ENCODE data around the gene TMEM114.

The TMEM114 gene

DNA sequence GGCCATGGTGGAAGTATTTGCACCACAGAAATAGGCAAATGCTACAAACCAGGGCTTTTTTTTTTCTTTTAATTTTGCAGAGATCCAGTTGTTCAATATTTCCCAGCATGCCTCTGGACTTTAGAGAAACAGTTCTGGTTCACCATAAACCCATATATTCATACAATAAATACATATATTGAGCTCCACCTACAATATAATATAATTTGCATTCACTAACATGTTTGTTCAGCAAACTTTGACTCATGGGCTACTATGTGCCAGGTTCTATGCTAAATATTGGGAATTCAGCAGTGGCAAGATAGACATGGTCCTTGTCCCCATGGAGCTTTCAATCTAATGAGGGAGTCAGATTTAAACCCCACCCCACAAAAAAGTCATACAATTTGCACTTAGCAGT lies 3.2 kb downstream of the TMEM114 start:
- no peak overlapping the region for H3K4me3 ChIP-seq (ENCODE audit: control insufficient read depth, low read depth, low read length)
- TF ChIP-seq, protein P1, sequence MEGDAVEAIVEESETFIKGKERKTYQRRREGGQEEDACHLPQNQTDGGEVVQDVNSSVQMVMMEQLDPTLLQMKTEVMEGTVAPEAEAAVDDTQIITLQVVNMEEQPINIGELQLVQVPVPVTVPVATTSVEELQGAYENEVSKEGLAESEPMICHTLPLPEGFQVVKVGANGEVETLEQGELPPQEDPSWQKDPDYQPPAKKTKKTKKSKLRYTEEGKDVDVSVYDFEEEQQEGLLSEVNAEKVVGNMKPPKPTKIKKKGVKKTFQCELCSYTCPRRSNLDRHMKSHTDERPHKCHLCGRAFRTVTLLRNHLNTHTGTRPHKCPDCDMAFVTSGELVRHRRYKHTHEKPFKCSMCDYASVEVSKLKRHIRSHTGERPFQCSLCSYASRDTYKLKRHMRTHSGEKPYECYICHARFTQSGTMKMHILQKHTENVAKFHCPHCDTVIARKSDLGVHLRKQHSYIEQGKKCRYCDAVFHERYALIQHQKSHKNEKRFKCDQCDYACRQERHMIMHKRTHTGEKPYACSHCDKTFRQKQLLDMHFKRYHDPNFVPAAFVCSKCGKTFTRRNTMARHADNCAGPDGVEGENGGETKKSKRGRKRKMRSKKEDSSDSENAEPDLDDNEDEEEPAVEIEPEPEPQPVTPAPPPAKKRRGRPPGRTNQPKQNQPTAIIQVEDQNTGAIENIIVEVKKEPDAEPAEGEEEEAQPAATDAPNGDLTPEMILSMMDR (IDR thresholded peaks at IDR 0.05; ENCODE audit: control insufficient read depth, insufficient read depth, low read depth, low read length, missing control alignments), result no peak
- DNase-seq (ENCODE audit: low read depth), result no peak

DNA sequence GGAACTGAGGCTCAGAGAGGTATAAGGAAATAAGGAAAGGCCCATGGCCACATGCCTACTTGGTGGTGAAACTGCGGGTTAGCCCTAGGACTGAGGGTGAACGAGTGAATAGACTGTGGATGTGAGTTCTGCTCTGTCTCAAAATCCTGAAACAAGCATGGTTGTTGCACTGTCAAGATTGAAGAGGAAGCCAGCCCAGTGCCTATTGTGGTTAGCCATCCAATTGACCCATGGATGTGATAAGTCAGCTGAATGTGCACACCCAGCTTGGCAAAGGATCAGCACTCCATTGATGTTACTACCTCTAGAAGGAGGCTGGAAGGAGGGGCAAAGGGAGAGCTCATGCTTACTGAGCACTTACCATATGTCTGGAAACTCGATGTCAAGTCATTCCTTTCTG lies 4.5 kb downstream of the TMEM114 start:
- no peak overlapping the region for H3K4me3 ChIP-seq (ENCODE audit: control insufficient read depth, low read depth, low read length)
- no peak for DNase-seq (ENCODE audit: low read depth)
- TF ChIP-seq, protein P1 (IDR thresholded peaks at IDR 0.05; ENCODE audit: control insufficient read depth, insufficient read depth, low read depth, low read length, missing control alignments), result no peak

- TF ChIP-seq, protein P1 (IDR thresholded peaks at IDR 0.05; ENCODE audit: control insufficient read depth, insufficient read depth, low read depth, low read length, missing control alignments), result no peak
- no peak overlapping the region for H3K4me3 ChIP-seq (ENCODE audit: control insufficient read depth, low read depth, low read length)
- DNase-seq (ENCODE audit: low read depth), result no peak
Measured at GRCh38 chr16:8585041-8585440, 5.3 kb downstream of the TMEM114 start.

- DNase-seq (ENCODE audit: low read depth), result no peak
- no peak overlapping the region for H3K4me3 ChIP-seq (ENCODE audit: control insufficient read depth, low read depth, low read length)
- TF ChIP-seq, protein P1 (IDR thresholded peaks at IDR 0.05; ENCODE audit: control insufficient read depth, insufficient read depth, low read depth, low read length, missing control alignments), result no peak
Measured at GRCh38 chr16:8583732-8584131, 6.6 kb downstream of the TMEM114 start.

- no peak for DNase-seq (ENCODE audit: low read depth)
- TF ChIP-seq, protein P1 (IDR thresholded peaks at IDR 0.05; ENCODE audit: control insufficient read depth, insufficient read depth, low read depth, low read length, missing control alignments), result no peak
- H3K4me3 ChIP-seq (ENCODE audit: control insufficient read depth, low read depth, low read length), result no peak overlapping the region
Measured at GRCh38 chr16:8583199-8583598, 7.1 kb downstream of the TMEM114 start.

GRCh38 chr16:8581831-8582580 lies 8.3 kb downstream of the TMEM114 start:
- TF ChIP-seq, protein P1 (IDR thresholded peaks at IDR 0.05; ENCODE audit: control insufficient read depth, insufficient read depth, low read depth, low read length, missing control alignments), result no peak
- DNase-seq (ENCODE audit: low read depth), result no peak
- no peak overlapping the region for H3K4me3 ChIP-seq (ENCODE audit: control insufficient read depth, low read depth, low read length)
